Measurements from ENCODE around the gene SUZ12. TPM values are rescaled to one million over a fixed set of nuclear protein-coding genes. Genes with fewer than 3 reads are reported as not detected.
"Not testable (repeated sequence)": the region's sequence is repeated elsewhere in the genome, so short reads cannot be mapped to it uniquely, and the experiment has no call there.

The SUZ12 gene
- polyA plus RNA-seq, 2 of the 4 experiments (the other 2 are of a cell fraction): 38.6 to 54.6 TPM

DNA sequence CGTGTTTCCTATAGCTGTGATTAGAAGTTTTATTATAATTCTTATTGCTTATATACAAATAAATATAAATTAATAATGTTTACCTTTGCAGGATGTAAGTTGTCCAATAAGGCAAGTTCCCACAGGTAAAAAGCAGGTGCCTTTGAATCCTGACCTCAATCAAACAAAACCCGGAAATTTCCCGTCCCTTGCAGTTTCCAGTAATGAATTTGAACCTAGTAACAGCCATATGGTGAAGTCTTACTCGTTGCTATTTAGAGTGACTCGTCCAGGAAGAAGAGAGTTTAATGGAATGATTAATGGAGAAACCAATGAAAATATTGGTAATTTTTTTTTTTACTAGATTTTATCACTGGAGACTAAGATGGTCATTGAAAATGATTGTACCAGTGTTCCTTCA is 38.6 kb downstream of the SUZ12 start:
- H3K4me2 ChIP-seq; H3K4me1 ChIP-seq; POLR2A ChIA-PET; H3K27ac ChIP-seq; DNase-seq (ENCODE audit: low read depth in 1 of 2, low spot score in 1 of 2); FAIRE-seq; ATAC-seq; H3K4me3 ChIP-seq; CTCF ChIA-PET; H3K9me3 ChIP-seq: not testable (repeated sequence)
- WGBS (ENCODE audit: missing lambda C conversion rate): 81% methylated on average over 5 of the region's 5 CpGs

DNA sequence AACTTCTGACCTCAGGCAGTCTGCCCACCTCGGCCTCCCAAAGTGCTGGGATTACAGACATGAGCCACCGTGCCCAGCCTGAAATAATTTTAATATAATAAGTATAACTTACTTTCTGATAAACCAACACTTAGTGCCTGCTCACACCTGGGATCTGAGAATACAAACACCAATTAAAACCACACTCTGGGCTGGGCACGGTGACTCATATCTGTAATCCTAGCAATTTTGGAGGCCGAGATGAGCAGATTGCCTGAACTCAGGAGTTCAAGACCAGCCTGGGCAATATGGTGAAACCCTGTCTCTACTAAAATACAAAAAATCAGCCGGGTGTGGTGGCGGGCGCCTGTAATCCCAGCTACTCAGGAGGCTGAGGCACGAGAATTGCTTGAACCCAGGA is 55.0 kb downstream of the SUZ12 start:
- POLR2A ChIA-PET: interaction anchor here (0.6 kb wide), 1 partner anchor 89 kb away, joined by 4 read pairs; no protein-coding TSS in a partner anchor
- not testable (repeated sequence) for H3K4me1 ChIP-seq; H3K4me3 ChIP-seq; FAIRE-seq; H3K27ac ChIP-seq; ATAC-seq; H3K9me3 ChIP-seq; DNase-seq (ENCODE audit: low read depth in 1 of 2, low spot score in 1 of 2); H3K4me2 ChIP-seq
- 91% methylated on average over 8 of the region's 8 CpGs for WGBS (ENCODE audit: missing lambda C conversion rate)
- CTCF ChIA-PET: interaction anchor here (1.2 kb wide), 1 partner anchor 15 kb away, joined by 6 read pairs; the partner anchor contains the start of gene LRRC37B

DNA sequence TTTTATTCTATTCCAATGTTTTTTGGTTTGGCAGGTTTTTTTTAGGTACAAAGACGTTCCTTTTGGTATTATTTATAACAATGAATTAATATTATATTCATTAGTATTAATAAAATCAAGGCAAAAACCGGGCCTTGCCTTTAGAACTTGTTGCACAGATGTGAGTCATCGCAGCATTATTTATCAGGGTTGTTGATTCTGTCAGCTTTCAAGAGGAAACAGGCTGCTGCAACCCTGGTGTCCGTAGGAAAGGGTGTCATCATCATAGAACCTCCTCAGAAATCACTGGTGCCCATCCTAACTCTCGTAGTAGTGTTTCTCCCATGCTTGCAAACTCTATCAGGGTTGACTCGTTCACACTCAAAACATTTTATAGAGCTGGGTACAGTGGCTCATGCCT is 60.2 kb downstream of the SUZ12 start:
- 80% methylated on average over 6 of the region's 6 CpGs for WGBS (ENCODE audit: missing lambda C conversion rate)
- CTCF ChIA-PET: interaction anchor here (3.2 kb wide), 1 partner anchor 10 kb away, joined by 12 read pairs; the partner anchor contains the start of gene LRRC37B
- Histone ChIP-seq H3K9me3 (no peaks in the 10 kb centered on the region), H3K4me2 (no peak overlapping the region), H3K4me3 (no peak overlapping the region), H3K27ac (no peak overlapping the region), H3K4me1 (no peaks in the 10 kb centered on the region)
- ATAC-seq (no peak; a peak in 1 of 6 replicates), FAIRE-seq (no peak), DNase-seq (ENCODE audit: low read depth in 1 of 2, low spot score in 1 of 2) (no peak)
- POLR2A ChIA-PET: no interaction called here
- TF ChIP-seq MYC (IDR thresholded peaks at IDR 0.05; ENCODE audit: borderline replicate concordance, low read length): no peak
- no peak for TF ChIP-seq SREBF2 (IDR thresholded peaks at IDR 0.05)
- TF ChIP-seq FOSL2 (IDR thresholded peaks at IDR 0.05): no peak
- TF ChIP-seq FOSL2 (CRISPR knock-in tag; IDR thresholded peaks at IDR 0.05): peak; percentile 42; the same call in 1 of the 2 replicates

DNA sequence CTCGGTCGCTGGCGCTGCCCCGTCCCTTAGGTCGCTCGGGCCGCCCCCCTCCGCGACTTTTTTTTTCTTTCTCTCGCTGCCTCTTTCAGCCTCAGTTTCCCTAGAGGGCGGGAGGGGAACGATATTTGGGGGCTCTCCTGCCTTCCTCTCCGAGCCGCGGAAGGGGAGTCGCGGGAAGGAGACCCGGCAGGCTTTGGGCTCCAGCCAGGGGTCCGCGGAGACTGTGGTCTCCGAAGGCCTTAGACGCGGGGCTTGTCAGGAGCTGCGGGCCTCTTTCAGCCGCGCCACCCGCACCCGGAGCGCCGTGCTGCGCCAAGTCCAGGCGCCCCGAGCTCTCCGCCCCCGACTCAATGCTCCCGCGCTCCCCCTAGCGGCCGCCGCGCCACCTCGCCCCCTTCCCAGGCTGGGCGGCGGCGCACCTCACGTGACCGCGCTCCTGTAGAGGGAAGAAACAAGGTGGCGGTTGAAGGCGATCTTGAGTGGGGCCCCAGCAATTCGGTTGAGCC is 70.2 kb downstream of the SUZ12 start, which contains the start of gene LRRC37B:
Gene LRRC37B, plus strand, starts transcription at position 427 of the 506 bp plus-strand sequence. CDS start 14,010 bp downstream, outside the sequence.
- FAIRE-seq: no peak
- POLR2A ChIA-PET: interaction anchor here (0.5 to 1.3 kb wide), 7 partner anchors 13 to 253 kb away, joined by 3 to 5 read pairs (median 3); partner anchors contain the start of gene UTP6
- Histone ChIP-seq H3K4me3 (peak within 1 kb of the TSS; percentile 92), H3K4me2 (peak within 1 kb of the TSS; percentile 98), H3K27ac (peak within 1 kb of the TSS; percentile 84 to 96), H3K9me3 (no peaks in the 10 kb centered on the region), H3K4me1 (peaks cover 8% of the 10 kb centered on the region; the same call in 1 of the 3 replicates)
- 3% methylated on average over 36 of the region's 51 CpGs for WGBS (ENCODE audit: missing lambda C conversion rate)
- DNase-seq (ENCODE audit: low read depth in 1 of 2, low spot score in 1 of 2): peak; percentile 85 to 88
- peak; percentile 88 to 97 for ATAC-seq
- CTCF ChIA-PET: interaction anchor here (0.6 to 3.9 kb wide), 29 partner anchors 9 to 451 kb away, joined by 3 to 48 read pairs (median 4); no protein-coding TSS in a partner anchor
- TF ChIP-seq ESRRA (IDR thresholded peaks at IDR 0.05; ENCODE audit: borderline replicate concordance, low read length): no peak
- TF ChIP-seq GATA3 (IDR thresholded peaks at IDR 0.05; ENCODE audit: borderline replicate concordance): no peak
- TF ChIP-seq, protein P1, sequence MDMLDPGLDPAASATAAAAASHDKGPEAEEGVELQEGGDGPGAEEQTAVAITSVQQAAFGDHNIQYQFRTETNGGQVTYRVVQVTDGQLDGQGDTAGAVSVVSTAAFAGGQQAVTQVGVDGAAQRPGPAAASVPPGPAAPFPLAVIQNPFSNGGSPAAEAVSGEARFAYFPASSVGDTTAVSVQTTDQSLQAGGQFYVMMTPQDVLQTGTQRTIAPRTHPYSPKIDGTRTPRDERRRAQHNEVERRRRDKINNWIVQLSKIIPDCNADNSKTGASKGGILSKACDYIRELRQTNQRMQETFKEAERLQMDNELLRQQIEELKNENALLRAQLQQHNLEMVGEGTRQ (IDR thresholded peaks at IDR 0.05): peak; percentile 91
- TF ChIP-seq, protein P2, sequence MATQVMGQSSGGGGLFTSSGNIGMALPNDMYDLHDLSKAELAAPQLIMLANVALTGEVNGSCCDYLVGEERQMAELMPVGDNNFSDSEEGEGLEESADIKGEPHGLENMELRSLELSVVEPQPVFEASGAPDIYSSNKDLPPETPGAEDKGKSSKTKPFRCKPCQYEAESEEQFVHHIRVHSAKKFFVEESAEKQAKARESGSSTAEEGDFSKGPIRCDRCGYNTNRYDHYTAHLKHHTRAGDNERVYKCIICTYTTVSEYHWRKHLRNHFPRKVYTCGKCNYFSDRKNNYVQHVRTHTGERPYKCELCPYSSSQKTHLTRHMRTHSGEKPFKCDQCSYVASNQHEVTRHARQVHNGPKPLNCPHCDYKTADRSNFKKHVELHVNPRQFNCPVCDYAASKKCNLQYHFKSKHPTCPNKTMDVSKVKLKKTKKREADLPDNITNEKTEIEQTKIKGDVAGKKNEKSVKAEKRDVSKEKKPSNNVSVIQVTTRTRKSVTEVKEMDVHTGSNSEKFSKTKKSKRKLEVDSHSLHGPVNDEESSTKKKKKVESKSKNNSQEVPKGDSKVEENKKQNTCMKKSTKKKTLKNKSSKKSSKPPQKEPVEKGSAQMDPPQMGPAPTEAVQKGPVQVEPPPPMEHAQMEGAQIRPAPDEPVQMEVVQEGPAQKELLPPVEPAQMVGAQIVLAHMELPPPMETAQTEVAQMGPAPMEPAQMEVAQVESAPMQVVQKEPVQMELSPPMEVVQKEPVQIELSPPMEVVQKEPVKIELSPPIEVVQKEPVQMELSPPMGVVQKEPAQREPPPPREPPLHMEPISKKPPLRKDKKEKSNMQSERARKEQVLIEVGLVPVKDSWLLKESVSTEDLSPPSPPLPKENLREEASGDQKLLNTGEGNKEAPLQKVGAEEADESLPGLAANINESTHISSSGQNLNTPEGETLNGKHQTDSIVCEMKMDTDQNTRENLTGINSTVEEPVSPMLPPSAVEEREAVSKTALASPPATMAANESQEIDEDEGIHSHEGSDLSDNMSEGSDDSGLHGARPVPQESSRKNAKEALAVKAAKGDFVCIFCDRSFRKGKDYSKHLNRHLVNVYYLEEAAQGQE (IDR thresholded peaks at IDR 0.05): no peak
- TF ChIP-seq TFCP2L1 (CRISPR knock-in tag; IDR thresholded peaks at IDR 0.05): no peak
- TF ChIP-seq CHD4 (IDR thresholded peaks at IDR 0.05; ENCODE audit: borderline replicate concordance): 0 out of 2 replicates have a peak, but pooled peaks have one; percentile 60
- TF ChIP-seq, protein P3, sequence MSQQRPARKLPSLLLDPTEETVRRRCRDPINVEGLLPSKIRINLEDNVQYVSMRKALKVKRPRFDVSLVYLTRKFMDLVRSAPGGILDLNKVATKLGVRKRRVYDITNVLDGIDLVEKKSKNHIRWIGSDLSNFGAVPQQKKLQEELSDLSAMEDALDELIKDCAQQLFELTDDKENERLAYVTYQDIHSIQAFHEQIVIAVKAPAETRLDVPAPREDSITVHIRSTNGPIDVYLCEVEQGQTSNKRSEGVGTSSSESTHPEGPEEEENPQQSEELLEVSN (IDR thresholded peaks at IDR 0.05; ENCODE audit: borderline replicate concordance, low read depth): peak; percentile 72
- TF ChIP-seq RAD21 (conservative IDR thresholded peaks at IDR 0.05 in 1 of 2, IDR thresholded peaks at IDR 0.05 in 1 of 2): peak; percentile 45 to 54; a peak in 3 of 5 replicates
- TF ChIP-seq, protein P4, sequence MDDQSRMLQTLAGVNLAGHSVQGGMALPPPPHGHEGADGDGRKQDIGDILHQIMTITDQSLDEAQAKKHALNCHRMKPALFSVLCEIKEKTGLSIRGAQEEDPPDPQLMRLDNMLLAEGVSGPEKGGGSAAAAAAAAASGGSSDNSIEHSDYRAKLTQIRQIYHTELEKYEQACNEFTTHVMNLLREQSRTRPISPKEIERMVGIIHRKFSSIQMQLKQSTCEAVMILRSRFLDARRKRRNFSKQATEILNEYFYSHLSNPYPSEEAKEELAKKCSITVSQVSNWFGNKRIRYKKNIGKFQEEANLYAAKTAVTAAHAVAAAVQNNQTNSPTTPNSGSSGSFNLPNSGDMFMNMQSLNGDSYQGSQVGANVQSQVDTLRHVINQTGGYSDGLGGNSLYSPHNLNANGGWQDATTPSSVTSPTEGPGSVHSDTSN (IDR thresholded peaks at IDR 0.05): no peak
- TF ChIP-seq KDM1A (IDR thresholded peaks at IDR 0.05; ENCODE audit: low read depth): no peak
- no peak for TF ChIP-seq CHD2 (IDR thresholded peaks at IDR 0.05; ENCODE audit: low read length, partially characterized antibody)
- TF ChIP-seq EP300 (IDR thresholded peaks at IDR 0.05): no peak
- peak; percentile 50; the same call in 1 of the 2 replicates for TF ChIP-seq MYC (IDR thresholded peaks at IDR 0.05; ENCODE audit: borderline replicate concordance, low read length)
- TF ChIP-seq, protein P5, sequence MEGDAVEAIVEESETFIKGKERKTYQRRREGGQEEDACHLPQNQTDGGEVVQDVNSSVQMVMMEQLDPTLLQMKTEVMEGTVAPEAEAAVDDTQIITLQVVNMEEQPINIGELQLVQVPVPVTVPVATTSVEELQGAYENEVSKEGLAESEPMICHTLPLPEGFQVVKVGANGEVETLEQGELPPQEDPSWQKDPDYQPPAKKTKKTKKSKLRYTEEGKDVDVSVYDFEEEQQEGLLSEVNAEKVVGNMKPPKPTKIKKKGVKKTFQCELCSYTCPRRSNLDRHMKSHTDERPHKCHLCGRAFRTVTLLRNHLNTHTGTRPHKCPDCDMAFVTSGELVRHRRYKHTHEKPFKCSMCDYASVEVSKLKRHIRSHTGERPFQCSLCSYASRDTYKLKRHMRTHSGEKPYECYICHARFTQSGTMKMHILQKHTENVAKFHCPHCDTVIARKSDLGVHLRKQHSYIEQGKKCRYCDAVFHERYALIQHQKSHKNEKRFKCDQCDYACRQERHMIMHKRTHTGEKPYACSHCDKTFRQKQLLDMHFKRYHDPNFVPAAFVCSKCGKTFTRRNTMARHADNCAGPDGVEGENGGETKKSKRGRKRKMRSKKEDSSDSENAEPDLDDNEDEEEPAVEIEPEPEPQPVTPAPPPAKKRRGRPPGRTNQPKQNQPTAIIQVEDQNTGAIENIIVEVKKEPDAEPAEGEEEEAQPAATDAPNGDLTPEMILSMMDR (IDR thresholded peaks at IDR 0.05): peak; percentile 96
- TF ChIP-seq, protein P6, sequence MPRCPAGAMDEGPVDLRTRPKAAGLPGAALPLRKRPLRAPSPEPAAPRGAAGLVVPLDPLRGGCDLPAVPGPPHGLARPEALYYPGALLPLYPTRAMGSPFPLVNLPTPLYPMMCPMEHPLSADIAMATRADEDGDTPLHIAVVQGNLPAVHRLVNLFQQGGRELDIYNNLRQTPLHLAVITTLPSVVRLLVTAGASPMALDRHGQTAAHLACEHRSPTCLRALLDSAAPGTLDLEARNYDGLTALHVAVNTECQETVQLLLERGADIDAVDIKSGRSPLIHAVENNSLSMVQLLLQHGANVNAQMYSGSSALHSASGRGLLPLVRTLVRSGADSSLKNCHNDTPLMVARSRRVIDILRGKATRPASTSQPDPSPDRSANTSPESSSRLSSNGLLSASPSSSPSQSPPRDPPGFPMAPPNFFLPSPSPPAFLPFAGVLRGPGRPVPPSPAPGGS (IDR thresholded peaks at IDR 0.05): no peak
- TF ChIP-seq HOXA7 (CRISPR knock-in tag; IDR thresholded peaks at IDR 0.05): no peak

All from A549 (cell line).